GM10847 (cell line): Measurements from ENCODE around the gene TMF1.

Source experiments
- POLR2A ChIP-seq: IDR thresholded peaks from 2 replicates; pipeline ENCODE4 v1.6.1; 2011; ENCODE audit not compliant: insufficient read length; ENCODE audit errors: extremely low read depth

The TMF1 gene

GRCh38 chr3:69048990-69049389 is 3.1 kb downstream of the TMF1 start:
- TF ChIP-seq POLR2A, result no peak

DNA sequence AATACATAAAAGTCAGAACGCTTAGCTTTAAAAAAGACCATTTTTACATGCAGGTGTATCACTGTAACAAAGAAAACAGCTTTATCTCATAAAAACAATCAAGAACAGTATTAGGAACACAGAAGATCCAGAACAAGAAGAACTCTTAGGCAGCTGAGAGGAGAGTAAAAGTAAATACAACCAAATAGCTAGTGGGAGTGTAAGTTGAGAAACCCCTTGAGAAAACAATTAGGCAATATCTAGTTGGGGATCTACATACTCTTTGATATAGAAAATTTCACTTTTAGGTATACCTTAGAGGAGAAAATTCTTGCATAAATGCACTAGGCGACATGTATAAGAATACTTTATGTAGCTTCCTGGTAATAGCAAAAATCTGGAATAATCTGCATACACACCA is 7.5 kb downstream of the TMF1 start:
- no peak for TF ChIP-seq POLR2A

- no peak for TF ChIP-seq POLR2A
Observed at GRCh38 chr3:69033470-69033869, 18.7 kb downstream of the TMF1 start.

DNA sequence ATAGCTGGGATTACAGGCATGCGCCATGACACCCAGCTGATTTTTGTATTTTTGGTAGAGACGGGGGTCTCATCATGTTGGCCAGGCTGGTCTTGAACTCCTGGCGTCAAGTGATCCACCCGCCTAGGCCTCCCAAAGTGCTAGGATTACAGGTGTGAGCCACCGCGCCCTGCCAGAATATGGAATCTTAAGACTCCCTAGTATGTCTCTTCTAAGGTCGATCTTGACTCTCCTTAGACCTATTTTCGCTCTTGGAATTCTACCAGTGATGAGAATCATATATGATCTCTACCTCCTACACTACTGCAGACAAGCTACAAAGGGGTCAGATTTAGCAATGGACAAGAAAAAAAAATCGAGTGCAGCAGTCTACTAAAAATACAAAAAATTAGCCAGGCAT is 19.4 kb downstream of the TMF1 start:
- no peak for TF ChIP-seq POLR2A

- no peak for TF ChIP-seq POLR2A
Observed at GRCh38 chr3:69032142-69032541, 20.0 kb downstream of the TMF1 start.

GRCh38 chr3:69031635-69032034 is 20.5 kb downstream of the TMF1 start:
- no peak for TF ChIP-seq POLR2A

DNA sequence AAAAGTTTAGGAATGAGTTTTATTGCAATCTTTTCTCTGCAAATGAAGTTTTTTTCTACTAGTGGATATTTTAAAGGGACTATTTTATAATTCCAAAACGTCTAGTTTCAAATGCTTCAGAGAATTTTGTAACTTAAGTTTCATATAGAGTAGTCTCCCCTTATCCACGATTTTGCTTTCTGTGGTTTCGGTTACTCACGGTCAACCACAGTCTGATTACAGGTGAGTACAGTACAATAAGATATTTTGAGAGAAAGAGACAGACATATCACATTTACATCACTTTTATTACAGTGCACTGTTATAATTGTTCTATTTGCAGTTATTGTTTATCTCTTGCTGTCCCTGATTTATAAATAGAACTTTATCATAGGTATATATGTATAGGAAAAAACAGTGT is 31.3 kb downstream of the TMF1 start:
- TF ChIP-seq POLR2A, result no peak

- no peak for TF ChIP-seq POLR2A
Observed at GRCh38 chr3:69020424-69020823, 31.7 kb downstream of the TMF1 start.

DNA sequence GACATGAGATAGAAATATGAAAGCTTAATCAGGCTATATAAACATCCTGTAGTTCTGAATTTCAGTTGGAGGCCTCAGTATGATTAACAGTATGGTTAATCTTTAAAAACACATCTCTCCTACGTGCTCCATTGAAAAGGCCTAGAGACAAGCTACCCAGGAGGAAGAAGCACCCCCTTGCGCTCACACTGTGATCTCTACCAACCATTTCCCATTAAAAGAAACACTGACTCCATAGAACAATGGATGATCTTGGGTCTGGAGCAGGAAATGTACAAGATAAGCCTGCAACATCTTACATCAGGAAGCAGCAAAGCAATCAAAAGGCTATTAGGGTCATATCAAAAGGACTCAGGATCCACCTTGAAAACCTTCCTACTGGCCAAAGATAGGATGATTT is 35.2 kb downstream of the TMF1 start:
- TF ChIP-seq POLR2A, result no peak

DNA sequence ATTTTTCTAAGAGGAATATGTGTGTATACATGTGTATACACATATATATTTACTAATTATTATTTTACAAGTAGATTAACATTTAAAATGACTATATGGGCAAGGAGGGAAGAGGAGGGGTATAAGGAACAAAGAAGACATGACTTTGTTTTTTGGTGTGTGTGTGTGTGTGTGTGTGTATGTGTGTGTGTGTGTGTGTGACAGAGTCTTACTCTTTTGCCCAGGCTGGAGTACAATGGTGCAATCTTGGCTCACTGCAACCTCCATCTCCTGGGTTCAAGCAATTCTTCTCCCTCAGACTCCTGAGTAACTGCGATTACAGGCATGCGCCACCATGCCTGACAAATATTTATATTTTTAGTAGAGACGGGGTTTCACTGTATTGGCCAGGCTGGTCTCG is 36.0 kb downstream of the TMF1 start:
- TF ChIP-seq POLR2A, result no peak

DNA sequence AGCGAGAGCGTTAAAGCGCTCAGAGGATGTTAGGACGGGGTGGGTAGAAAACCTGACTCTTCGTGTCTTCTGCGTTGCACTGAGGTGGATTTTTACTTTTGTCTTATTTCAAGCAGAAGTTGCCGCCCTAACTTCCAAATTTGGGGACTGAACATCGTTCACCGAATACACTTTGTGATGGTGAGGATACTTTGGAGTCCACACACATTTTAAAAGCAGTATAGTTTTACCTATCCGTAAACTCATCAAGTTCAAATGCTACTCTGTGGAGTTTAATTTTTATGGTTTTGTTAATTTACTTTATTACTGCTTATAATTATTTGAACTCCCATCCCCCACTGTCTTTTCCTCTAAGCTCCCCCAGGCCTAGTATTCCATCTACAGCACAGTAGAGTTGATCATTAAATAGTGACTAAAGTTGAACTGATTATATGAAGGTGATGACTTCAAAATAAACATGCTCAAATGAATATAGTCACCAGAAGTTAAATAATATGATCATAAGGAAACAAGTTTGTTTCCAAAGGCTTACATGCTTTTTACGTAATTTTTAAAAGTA is 38.0 kb downstream of the TMF1 start:
- TF ChIP-seq POLR2A, result no peak

GRCh38 chr3:69013253-69014021 is 38.7 kb downstream of the TMF1 start, which contains the start of gene EOGT:
Gene EOGT, minus strand, starts transcription at chr3:69013684. Its CDS starts 3,838 bp downstream, at chr3:69009846.
- peak; percentile 57 for TF ChIP-seq POLR2A

GRCh38 chr3:69012800-69013252 is 39.3 kb downstream of the TMF1 start:
- TF ChIP-seq POLR2A, result no peak

GRCh38 chr3:69012100-69012799 is 39.9 kb downstream of the TMF1 start:
- TF ChIP-seq POLR2A, result no peak

DNA sequence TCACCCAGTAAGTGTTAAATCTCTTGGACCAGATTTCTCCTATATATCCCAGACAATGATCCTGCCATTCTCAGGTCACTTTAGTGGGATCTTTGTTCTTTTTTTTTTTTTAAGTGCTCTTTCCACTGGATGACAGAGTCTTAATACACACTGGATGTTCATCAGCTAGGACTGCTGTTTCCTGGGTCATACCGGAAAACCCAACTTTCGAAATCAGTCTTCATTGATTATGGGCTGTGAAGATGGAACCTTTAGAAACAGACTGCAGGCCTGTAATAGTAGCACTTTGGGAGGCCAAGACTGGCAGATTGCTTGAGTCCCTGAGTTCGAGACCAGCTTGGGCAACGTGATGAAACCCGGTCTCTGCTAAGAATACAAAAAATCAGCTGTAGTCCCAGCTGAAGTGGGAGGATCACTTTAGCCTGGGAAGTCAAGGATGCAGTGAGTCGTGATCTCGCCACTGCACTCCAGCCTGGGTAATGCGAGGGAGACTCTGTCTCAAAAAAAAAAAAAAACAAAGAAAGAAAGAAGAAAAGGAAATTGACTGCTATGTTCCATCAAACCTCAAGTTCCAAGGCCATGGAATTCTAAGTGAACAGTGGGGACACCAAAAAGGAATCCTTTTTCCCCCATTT is 40.9 kb downstream of the TMF1 start:
- no peak for TF ChIP-seq POLR2A
